Breast epithelium (tissue), 4 donors: Measurements from ENCODE around the gene EMX2. TPM values are rescaled to one million over a fixed set of nuclear protein-coding genes. Genes with fewer than 3 reads are reported as not detected.
A peak's percentile ranks its signal among the peaks of the same experiment; 100 is the strongest.

Source experiments
- DNase-seq, 2 donors: peaks; one replicate each; pipeline ENCODE4 v3.0.0-alpha.2; 2019; ENCODE audit warnings: low spot score in 2 of 2
- H3K27ac ChIP-seq, 2 donors: fragments of 200-600 bp; sonication (generic) in 1 of 2; one replicate each; pipeline ENCODE4 v1.5.1; 2016 to 2019; ENCODE audit warnings: mild to moderate bottlenecking in 1 of 2
- H3K27me3 ChIP-seq, 2 donors: fragments of 200-600 bp; sonication (generic) in 1 of 2; one replicate each; pipeline versions ENCODE4 v1.5.1 to v1.6.0; 2017 to 2019; ENCODE audit warnings: control low read depth in 1 of 2, mild to moderate bottlenecking in 1 of 2
- H3K36me3 ChIP-seq: fragments of 200-600 bp; one replicate; pipeline ENCODE4 v1.5.1; 2019
- H3K4me1 ChIP-seq, 2 donors: fragments of 200-600 bp; sonication (generic); one replicate each; pipeline ENCODE4 v1.5.1; 2016 to 2019; ENCODE audit warnings: control low read depth in 1 of 2
- H3K4me3 ChIP-seq, 3 donors: fragments of 200-600 bp; sonication (generic); 1 replicate in 2 of 3; 2 replicates in 1 of 3; pipeline ENCODE4 v1.5.1; 2016 to 2019; ENCODE audit warnings: mild to moderate bottlenecking in 3 of 3, moderate library complexity in 2 of 3
- H3K9me3 ChIP-seq, 2 donors: fragments of 200-600 bp; sonication (generic) in 1 of 2; one replicate each; pipeline ENCODE4 v1.5.1; 2016 to 2019; ENCODE audit warnings: control low read depth in 1 of 2
- POLR2A ChIP-seq: fragments of 450-650 bp; IDR thresholded peaks from one replicate; pipeline ENCODE4 v1.6.1; 2016; ENCODE audit warnings: antibody characterized with exemption, mild to moderate bottlenecking, moderate library complexity
- POLR2AphosphoS5 ChIP-seq, 3 donors: sonication (generic); formaldehyde crosslinking; IDR thresholded peaks; one replicate each; pipeline ENCODE4 v1.6.1; 2017; ENCODE audit warnings: antibody characterized with exemption in 3 of 3
- intact Hi-C: fragments of 100-400 bp; cut with DNase I; formaldehyde crosslinking; loops from one replicate; pipeline ENCODE4 v1.15.1; 2023; ENCODE audit warnings: low total_unique reads
- total RNA-seq, 3 donors: library from RNA; depleted of rRNA; stranded (reverse); fragments of >200 nt; gene quantifications; one replicate each; pipeline ENCODE4 v1.1.0, GENCODE V29; 2016
- TF ChIP-seq, protein P1 (sequence below), 3 donors: fragments of 450-650 bp; IDR thresholded peaks; one replicate each; pipeline ENCODE4 v1.5.1; 2016 to 2017; ENCODE audit warnings: antibody characterized with exemption in 3 of 3, mild to moderate bottlenecking in 3 of 3, moderate library complexity in 3 of 3

Gene EMX2
- total RNA-seq, 3 donors from 2014 or later, result 0.29 to 7.8 (median 0.98) TPM

DNA sequence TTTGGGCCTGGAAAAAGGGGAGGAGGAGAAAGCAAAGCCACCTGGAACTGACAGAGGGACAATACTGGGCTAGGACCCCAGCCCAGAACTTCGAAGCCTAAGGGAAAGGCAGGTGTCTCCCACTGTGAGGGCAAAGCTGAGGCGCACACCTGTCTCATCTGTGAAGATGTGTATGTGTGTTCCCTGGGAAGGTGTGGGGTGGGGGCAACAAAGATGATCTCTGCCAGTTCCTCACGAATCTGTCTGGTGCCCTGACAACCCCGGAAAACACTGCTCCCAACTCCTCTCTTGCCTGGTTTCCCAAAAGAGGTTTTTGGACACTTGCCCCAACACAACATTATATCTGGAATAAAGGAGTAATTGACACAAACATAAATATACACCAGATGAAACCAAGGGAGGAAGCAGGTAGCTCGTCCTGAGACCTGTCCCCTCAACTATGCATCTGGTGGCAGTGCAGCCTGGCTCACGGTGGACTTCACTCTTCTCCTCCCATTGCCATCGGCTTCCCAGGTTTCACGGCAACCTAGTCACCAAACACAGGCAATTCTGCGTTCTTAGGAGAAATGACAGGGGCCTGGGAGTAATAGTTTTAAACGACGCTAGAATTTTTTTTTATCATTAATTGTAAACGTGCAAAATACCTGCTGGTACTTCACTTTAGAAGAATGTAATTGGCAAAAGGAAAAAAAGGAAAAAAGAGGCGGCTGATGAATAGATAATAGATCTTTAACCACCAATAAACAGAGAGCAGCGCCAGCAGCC, 1.7 kb upstream of the EMX2 start:
- H3K4me1 ChIP-seq, result peaks cover 5 to 11% of the 10 kb centered on the region in 2 donors
- intact Hi-C loops, result no loop called here
- H3K36me3 ChIP-seq, result no peaks in the 10 kb centered on the region
- no peaks in the 10 kb centered on the region for H3K9me3 ChIP-seq
- peaks cover 5 to 97% of the 10 kb centered on the region in 2 donors for H3K27me3 ChIP-seq
- no peak for DNase-seq
- no peak for TF ChIP-seq POLR2AphosphoS5 (IDR thresholded peaks at IDR 0.05)
- TF ChIP-seq, protein P1, sequence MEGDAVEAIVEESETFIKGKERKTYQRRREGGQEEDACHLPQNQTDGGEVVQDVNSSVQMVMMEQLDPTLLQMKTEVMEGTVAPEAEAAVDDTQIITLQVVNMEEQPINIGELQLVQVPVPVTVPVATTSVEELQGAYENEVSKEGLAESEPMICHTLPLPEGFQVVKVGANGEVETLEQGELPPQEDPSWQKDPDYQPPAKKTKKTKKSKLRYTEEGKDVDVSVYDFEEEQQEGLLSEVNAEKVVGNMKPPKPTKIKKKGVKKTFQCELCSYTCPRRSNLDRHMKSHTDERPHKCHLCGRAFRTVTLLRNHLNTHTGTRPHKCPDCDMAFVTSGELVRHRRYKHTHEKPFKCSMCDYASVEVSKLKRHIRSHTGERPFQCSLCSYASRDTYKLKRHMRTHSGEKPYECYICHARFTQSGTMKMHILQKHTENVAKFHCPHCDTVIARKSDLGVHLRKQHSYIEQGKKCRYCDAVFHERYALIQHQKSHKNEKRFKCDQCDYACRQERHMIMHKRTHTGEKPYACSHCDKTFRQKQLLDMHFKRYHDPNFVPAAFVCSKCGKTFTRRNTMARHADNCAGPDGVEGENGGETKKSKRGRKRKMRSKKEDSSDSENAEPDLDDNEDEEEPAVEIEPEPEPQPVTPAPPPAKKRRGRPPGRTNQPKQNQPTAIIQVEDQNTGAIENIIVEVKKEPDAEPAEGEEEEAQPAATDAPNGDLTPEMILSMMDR (IDR thresholded peaks at IDR 0.05), result no peak
- TF ChIP-seq POLR2A, result no peak
- H3K4me3 ChIP-seq, result peak overlapping the region in 1 of 3 donors; percentile 72
- no peak overlapping the region for H3K27ac ChIP-seq

DNA sequence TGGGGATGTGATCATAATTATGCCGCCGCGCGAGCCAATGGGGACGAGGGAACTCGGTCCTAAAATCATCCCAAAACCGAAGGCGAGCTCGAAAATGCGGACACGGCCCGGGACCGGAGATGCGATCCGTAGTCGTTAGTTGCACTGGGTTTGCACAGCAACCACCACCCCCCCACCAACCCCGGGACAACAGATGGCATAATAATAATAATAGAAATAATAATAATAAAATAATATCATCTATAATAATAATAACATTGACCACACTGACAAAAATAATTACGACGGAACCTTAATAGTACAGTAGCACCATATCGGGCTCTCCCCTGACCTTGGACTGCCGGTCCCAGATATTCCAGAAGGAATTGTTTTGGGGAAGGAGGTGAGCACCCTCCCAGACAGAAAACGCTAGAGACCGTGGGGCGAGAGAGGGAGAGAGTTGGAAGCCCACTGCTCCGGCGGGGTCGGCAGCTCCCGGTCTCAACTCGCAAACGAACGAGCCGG, 1.1 kb upstream of the EMX2 start:
- Histone ChIP-seq H3K27me3 (peaks cover 5 to 97% of the 10 kb centered on the region in 2 donors), H3K4me3 (peak overlapping the region; percentile 48 to 72 (median 62)), H3K36me3 (no peaks in the 10 kb centered on the region), H3K9me3 (no peaks in the 10 kb centered on the region), H3K4me1 (peaks cover 5 to 11% of the 10 kb centered on the region in 2 donors), H3K27ac (peak overlapping the region; percentile 13 to 87)
- no peak for TF ChIP-seq POLR2A
- TF ChIP-seq, protein P1 (IDR thresholded peaks at IDR 0.05), result no peak
- TF ChIP-seq POLR2AphosphoS5 (IDR thresholded peaks at IDR 0.05), result no peak
- DNase-seq, result no peak
- intact Hi-C loops, result no loop called here

DNA sequence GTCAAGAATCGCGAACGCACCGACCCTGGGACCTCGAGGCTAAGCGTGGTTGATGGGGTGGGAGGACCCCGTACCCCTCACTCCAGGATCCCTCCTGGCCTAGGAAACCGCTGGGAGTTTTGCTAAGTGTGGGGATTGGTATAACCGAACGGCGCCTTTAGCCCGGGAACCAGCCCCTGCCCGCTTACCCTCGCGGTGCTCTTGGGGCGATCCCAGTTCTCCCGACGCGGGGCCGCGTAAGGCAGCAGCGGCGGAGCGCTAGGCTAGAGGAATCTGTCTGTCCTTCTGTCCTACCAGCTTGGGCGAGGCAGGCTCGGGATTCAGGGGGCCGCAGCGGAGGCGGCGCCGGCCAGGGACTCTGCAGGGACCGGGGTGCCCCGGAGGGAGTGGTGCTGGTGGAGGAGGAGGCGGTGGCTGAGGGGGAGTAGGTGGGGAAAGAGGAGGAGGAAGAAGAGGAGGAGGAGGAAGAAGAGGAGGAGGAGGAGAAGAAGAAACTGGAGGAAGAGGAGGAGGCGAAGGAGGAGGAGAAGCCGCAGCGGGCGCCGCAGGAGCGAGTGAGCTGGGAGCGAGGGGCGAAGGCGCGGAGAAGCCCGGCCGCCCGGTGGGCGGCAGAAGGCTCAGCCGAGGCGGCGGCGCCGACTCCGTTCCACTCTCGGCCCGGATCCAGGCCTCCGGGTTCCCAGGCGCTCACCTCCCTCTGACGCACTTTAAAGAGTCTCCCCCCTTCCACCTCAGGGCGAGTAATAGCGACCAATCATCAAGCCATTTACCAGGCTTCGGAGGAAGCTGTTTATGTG, 439 bp upstream of the EMX2 start:
- peaks cover 5 to 7% of the 10 kb centered on the region in 2 donors for H3K4me1 ChIP-seq
- DNase-seq, result no peak
- H3K9me3 ChIP-seq, result no peaks in the 10 kb centered on the region
- H3K27ac ChIP-seq, result peak overlapping the region; percentile 13 to 87
- TF ChIP-seq, protein P1 (IDR thresholded peaks at IDR 0.05), result no peak
- peak overlapping the region; percentile 48 to 72 (median 62) for H3K4me3 ChIP-seq
- no peaks in the 10 kb centered on the region for H3K36me3 ChIP-seq
- intact Hi-C loops, result no loop called here
- peaks cover 5 to 97% of the 10 kb centered on the region in 2 donors for H3K27me3 ChIP-seq

DNA sequence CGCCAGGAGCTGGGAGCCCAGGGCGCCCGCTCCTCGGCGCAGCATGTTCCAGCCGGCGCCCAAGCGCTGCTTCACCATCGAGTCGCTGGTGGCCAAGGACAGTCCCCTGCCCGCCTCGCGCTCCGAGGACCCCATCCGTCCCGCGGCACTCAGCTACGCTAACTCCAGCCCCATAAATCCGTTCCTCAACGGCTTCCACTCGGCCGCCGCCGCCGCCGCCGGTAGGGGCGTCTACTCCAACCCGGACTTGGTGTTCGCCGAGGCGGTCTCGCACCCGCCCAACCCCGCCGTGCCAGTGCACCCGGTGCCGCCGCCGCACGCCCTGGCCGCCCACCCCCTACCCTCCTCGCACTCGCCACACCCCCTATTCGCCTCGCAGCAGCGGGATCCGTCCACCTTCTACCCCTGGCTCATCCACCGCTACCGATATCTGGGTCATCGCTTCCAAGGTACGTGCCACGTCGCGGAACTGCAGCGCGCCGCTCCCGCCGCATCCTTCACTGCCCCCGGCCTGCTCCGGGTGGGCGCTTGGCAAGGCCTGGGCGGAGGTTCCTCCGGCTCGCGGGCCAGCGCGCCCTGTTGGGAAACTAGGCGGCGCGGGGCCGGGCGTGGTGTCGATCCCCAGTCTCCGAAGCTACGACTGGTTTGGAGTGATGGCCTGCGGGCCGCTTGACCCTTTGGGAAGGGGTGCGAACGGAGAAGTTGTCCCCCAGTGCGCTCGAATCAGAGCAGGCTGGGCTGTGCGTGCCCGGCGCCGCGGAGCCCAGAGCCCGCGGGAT, 868 bp downstream of the EMX2 start:
- no peaks in the 10 kb centered on the region for H3K36me3 ChIP-seq
- H3K27me3 ChIP-seq, result peaks cover 5 to 97% of the 10 kb centered on the region in 2 donors
- intact Hi-C loops, result no loop called here
- H3K9me3 ChIP-seq, result no peaks in the 10 kb centered on the region
- peak overlapping the region in 1 of 2 donors; percentile 88 for H3K27ac ChIP-seq
- no peak for DNase-seq
- no peak for TF ChIP-seq POLR2A
- TF ChIP-seq, protein P1 (IDR thresholded peaks at IDR 0.05), result no peak
- TF ChIP-seq POLR2AphosphoS5 (IDR thresholded peaks at IDR 0.05), result no peak
- H3K4me1 ChIP-seq, result peaks cover 5 to 7% of the 10 kb centered on the region in 2 donors
- peak overlapping the region; percentile 48 to 72 (median 69) for H3K4me3 ChIP-seq
